WI38 (cell line): ENCODE results near the gene CREB1.

Experiments used
- H3K4me3 ChIP-seq: 2 replicates; pipeline ENCODE4 v1.5.1; 2011; ENCODE audit warnings: low read depth, mild to moderate bottlenecking, control low read depth, low read length
- CTCF ChIP-seq: IDR thresholded peaks from 2 replicates; pipeline ENCODE4 v1.5.1; 2012; ENCODE audit warnings: low read depth, mild to moderate bottlenecking, control low read depth, low read length

Gene CREB1

DNA sequence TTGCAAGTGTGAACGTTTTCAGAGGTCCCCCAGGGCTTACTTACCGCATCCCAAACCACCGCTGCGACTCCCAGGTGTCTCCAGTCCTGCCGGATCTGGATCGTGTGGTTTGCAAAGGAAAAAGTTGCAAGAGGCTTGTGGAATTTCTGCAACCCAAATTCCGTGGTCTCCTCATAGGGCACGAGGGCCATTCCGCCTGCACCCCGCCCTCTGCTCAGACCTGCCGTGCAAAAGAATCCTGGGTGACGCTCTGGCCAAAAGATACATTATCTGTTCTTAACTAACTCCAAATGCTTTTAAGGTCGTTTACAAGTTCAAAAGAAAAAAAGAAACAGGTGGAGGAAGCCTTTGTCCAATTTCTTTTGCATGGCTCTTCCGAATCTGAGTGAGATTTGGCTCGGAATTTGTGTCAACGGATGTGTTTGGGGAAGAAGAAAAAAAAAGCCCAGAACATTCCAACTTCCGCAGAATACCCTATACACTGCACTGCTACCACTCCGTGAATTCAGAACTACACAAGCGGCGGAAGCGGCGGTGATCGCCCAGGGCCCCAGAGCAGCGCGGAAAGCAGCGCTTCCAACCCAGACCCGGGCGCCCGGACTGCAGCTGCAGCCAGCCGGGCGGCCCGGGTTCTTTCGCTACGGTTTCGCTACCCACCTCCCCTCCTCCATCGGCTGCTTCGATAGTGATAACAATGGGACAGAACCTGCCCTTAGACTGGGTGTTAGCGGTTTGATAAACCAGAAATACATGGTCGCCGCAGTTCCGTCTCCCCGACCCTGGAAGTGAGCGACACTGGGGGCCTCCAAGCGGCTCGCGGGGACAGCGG is 94.6 kb downstream of the CREB1 start:
- no peak for TF ChIP-seq CTCF

GRCh38 chr2:207625014-207625907 is 95.5 kb downstream of the CREB1 start, which contains the start of gene METTL21A:
Gene METTL21A (minus strand): TSS chr2:207625394. CDS start chr2:207624375, 1,019 bp downstream.
- peak; percentile 33; the same call in 1 of the 2 replicates for TF ChIP-seq CTCF
- H3K4me3 ChIP-seq = peak within 1 kb of the TSS; percentile 84

More for the DNA sequence above, 94.6 kb downstream of the CREB1 start:
- H3K4me3 ChIP-seq = peak overlapping the region; percentile 84

DNA sequence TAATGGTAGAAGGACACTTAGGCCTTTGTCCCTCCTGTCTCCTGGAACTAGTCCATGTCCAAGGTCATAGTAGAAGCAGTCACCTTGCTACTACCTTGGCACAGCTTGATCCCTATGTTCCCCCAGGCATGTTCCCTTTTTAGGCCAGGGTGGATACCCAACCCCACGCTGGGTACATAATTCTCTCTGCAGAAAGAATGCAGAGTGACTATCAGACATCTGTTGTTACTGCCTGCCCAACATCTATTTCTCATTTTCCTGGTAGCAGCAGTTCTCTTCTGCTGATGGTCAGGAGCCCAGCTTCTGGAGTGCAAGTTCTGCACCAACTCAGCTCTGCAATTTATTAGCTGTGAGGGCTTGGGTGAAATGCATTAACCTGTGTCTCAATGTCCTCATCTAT is 99.8 kb downstream of the CREB1 start:
- no peak overlapping the region for H3K4me3 ChIP-seq
- TF ChIP-seq CTCF = no peak

DNA sequence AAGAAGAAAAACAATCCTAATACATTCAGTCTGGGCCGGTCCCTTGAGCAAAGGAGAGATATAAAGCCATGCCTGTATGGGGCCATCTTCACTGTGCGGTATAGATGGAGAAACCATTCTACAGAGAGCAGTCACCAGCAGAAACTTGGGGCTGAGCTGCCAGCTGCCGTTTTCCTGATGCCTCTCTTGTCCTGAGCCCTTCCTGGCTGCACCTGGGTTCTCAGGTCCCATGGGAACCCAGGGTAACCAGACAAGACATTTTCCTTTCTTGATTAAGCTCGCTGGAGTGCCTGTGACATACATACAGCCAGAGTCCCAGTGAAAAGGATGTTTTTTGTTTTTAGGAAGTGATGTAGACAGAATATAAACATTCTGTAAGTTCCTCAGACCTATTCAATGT is 100.7 kb downstream of the CREB1 start:
- H3K4me3 ChIP-seq = no peak overlapping the region

GRCh38 chr2:207632575-207633493 is 103.1 kb downstream of the CREB1 start:
- H3K4me3 ChIP-seq = no peak overlapping the region
- TF ChIP-seq CTCF = no peak

More for the DNA sequence above, 100.7 kb downstream of the CREB1 start:
- TF ChIP-seq CTCF = no peak

GRCh38 chr2:207633686-207634085 is 103.9 kb downstream of the CREB1 start:
- H3K4me3 ChIP-seq = no peak overlapping the region
- no peak for TF ChIP-seq CTCF
